HG03039 (cell line): Measurements from ENCODE around the gene AUTS2.

ENCODE experiments used
- ATAC-seq: cut with Tn5 transposase; IDR thresholded peaks from one replicate; pipeline ENCODE4 v1.9.1; 2021; ENCODE audit warnings: mild to moderate bottlenecking, moderate library complexity; ENCODE audit not compliant: unreplicated experiment

AUTS2 gene

GRCh38 chr7:70595370-70595754 lies 997.1 kb downstream of the AUTS2 start:
- ATAC-seq, result no peak

GRCh38 chr7:70595755-70596597 lies 997.7 kb downstream of the AUTS2 start:
- peak; percentile 53 for ATAC-seq

- ATAC-seq, result no peak
Observed at GRCh38 chr7:70596598-70596913, 998.3 kb downstream of the AUTS2 start.

GRCh38 chr7:70597066-70597465 lies 998.8 kb downstream of the AUTS2 start:
- no peak for ATAC-seq

- ATAC-seq, result no peak
Observed at GRCh38 chr7:70598976-70599375, 1000.7 kb downstream of the AUTS2 start.

GRCh38 chr7:70599446-70600190 lies 1001.3 kb downstream of the AUTS2 start:
- no peak for ATAC-seq

GRCh38 chr7:70600993-70601392 lies 1002.7 kb downstream of the AUTS2 start:
- no peak for ATAC-seq

- ATAC-seq, result no peak
Observed at GRCh38 chr7:70602117-70602516, 1003.8 kb downstream of the AUTS2 start.

- no peak for ATAC-seq
Observed at GRCh38 chr7:70607281-70607680, 1009.0 kb downstream of the AUTS2 start.

GRCh38 chr7:70607759-70608158 lies 1009.5 kb downstream of the AUTS2 start:
- ATAC-seq, result no peak

- ATAC-seq, result no peak
Observed at GRCh38 chr7:70608229-70608628, 1010.0 kb downstream of the AUTS2 start.

- no peak for ATAC-seq
Observed at GRCh38 chr7:70612811-70613210, 1014.5 kb downstream of the AUTS2 start.

GRCh38 chr7:70614237-70615045 lies 1016.2 kb downstream of the AUTS2 start:
- ATAC-seq, result no peak

GRCh38 chr7:70615066-70615606 lies 1016.9 kb downstream of the AUTS2 start:
- no peak for ATAC-seq

GRCh38 chr7:70616211-70616610 lies 1017.9 kb downstream of the AUTS2 start:
- ATAC-seq, result no peak

- no peak for ATAC-seq
Observed at GRCh38 chr7:70616821-70617220, 1018.5 kb downstream of the AUTS2 start.

GRCh38 chr7:70618020-70618551 lies 1019.8 kb downstream of the AUTS2 start:
- ATAC-seq, result no peak

- ATAC-seq, result no peak
Observed at GRCh38 chr7:70619130-70619529, 1020.9 kb downstream of the AUTS2 start.

- no peak for ATAC-seq
Observed at GRCh38 chr7:70619659-70620058, 1021.4 kb downstream of the AUTS2 start.

- ATAC-seq, result no peak
Observed at GRCh38 chr7:70620333-70621055, 1022.2 kb downstream of the AUTS2 start.
